GM21360 (cell line): ENCODE measurements around the gene SLC4A11.
"Not testable (repeated sequence)": the region's sequence is repeated elsewhere in the genome, so short reads cannot be mapped to it uniquely, and the experiment has no call there.

ENCODE experiments used
- ATAC-seq: cut with Tn5 transposase; IDR thresholded peaks from one replicate; pipeline ENCODE4 v1.9.1; 2021; ENCODE audit warnings: mild to moderate bottlenecking, moderate library complexity; ENCODE audit not compliant: unreplicated experiment

The SLC4A11 gene

GRCh38 chr20:3229158-3229557 is 9.8 kb downstream of the SLC4A11 start:
- no peak for ATAC-seq

GRCh38 chr20:3228750-3229032 is 10.3 kb downstream of the SLC4A11 start:
- no peak for ATAC-seq

GRCh38 chr20:3227936-3228749 is 10.8 kb downstream of the SLC4A11 start:
- ATAC-seq = no peak

- no peak for ATAC-seq
Observed at GRCh38 chr20:3227506-3227905, 11.5 kb downstream of the SLC4A11 start.

- ATAC-seq = no peak
Observed at GRCh38 chr20:3226864-3227263, 12.1 kb downstream of the SLC4A11 start.

GRCh38 chr20:3226093-3226492 is 12.9 kb downstream of the SLC4A11 start:
- no peak for ATAC-seq

GRCh38 chr20:3224681-3225421 is 14.1 kb downstream of the SLC4A11 start:
- no peak for ATAC-seq

GRCh38 chr20:3223994-3224680 is 14.9 kb downstream of the SLC4A11 start:
- ATAC-seq = no peak

GRCh38 chr20:3223651-3223993 is 15.4 kb downstream of the SLC4A11 start:
- ATAC-seq = no peak

- no peak for ATAC-seq
Observed at GRCh38 chr20:3222635-3223600, 16.1 kb downstream of the SLC4A11 start.

- ATAC-seq = no peak
Observed at GRCh38 chr20:3221398-3222226, 17.4 kb downstream of the SLC4A11 start.

GRCh38 chr20:3218307-3218988 is 20.5 kb downstream of the SLC4A11 start:
- ATAC-seq = peak; percentile 67

- not testable (repeated sequence) for ATAC-seq
Observed at GRCh38 chr20:3215359-3215917, 23.6 kb downstream of the SLC4A11 start.

- ATAC-seq = no peak
Observed at GRCh38 chr20:3213226-3213625, 25.8 kb downstream of the SLC4A11 start.

GRCh38 chr20:3210346-3210745 is 28.6 kb downstream of the SLC4A11 start:
- ATAC-seq = no peak

GRCh38 chr20:3209946-3210317 is 29.1 kb downstream of the SLC4A11 start:
- ATAC-seq = no peak

- no peak for ATAC-seq
Observed at GRCh38 chr20:3209257-3209945, 29.6 kb downstream of the SLC4A11 start, which contains the start of gene ITPA. Gene ITPA, plus strand, starts transcription at chr20:3209498. Its CDS starts 54 bp downstream, at chr20:3209552.

GRCh38 chr20:3208786-3209256 is 30.2 kb downstream of the SLC4A11 start:
- ATAC-seq = no peak
